ENCODE results near the gene HK3.
"Not testable (repeated sequence)": the region's sequence is repeated elsewhere in the genome, so short reads cannot be mapped to it uniquely, and the experiment has no call there.

HK3 gene

DNA sequence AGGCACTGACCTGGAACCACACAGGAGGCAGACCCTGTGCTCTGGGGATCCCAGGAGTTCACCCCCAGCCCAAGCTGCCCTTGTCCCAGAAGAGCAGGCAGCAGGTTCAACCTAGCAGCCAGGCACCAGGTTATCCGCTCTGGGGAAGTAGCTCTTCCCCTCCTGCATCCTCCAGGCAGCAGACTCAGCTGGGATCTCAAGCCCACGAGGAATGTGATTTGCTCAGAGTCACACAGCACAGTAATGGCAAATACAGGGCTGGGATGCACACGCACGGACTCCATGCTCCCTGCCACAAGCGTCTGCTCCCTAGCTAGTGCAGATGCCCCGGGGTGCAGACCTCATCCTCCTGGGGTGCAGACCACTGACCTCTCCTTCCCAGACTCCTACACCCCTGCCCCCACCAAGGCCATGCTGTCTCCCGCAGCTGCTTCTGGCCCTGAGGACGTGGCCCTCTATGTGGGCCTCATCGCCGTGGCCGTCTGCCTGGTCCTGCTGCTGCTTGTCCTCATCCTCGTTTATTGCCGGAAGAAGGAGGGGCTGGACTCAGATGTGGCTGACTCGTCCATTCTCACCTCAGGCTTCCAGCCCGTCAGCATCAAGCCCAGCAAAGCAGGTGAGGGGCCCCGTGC is 25.5 kb downstream of the HK3 start:
- Histone ChIP-seq H3K9me3 (ENCODE audit: insufficient read depth, low read depth, low read length) (no peaks in the 10 kb centered on the region), H3K9ac (ENCODE audit: low read depth, low read length, poor library complexity, severe bottlenecking) (no peak overlapping the region), H4K20me1 (ENCODE audit: insufficient read depth, low read length, poor library complexity, severe bottlenecking) (no peaks in the 10 kb centered on the region), H3K4me3 (ENCODE audit: low read length, poor library complexity, severe bottlenecking) (no peak overlapping the region), H3K36me3 (ENCODE audit: insufficient read depth, low read length) (no peaks in the 10 kb centered on the region), H3K9me2 (replicated peaks; ENCODE audit: low read depth, low read length) (no peaks in the 10 kb centered on the region), H3F3A (ENCODE audit: low read depth) (no peaks in the 10 kb centered on the region), H3K4me2 (ENCODE audit: low read depth, low read length, poor library complexity, severe bottlenecking) (no peak overlapping the region), H3K79me2 (ENCODE audit: insufficient read depth, low read length) (no peaks in the 10 kb centered on the region), H3K27me3 (ENCODE audit: insufficient read depth, low read length, poor library complexity, severe bottlenecking) (no peaks in the 10 kb centered on the region), H2AFZ (ENCODE audit: low read length) (no peak overlapping the region), H3K4me1 (ENCODE audit: insufficient read depth, low read length, poor library complexity, severe bottlenecking) (no peaks in the 10 kb centered on the region)
- no peak for TF ChIP-seq EZH2phosphoT487 (IDR thresholded peaks at IDR 0.05; ENCODE audit: borderline replicate concordance)
- TF ChIP-seq, protein P1, sequence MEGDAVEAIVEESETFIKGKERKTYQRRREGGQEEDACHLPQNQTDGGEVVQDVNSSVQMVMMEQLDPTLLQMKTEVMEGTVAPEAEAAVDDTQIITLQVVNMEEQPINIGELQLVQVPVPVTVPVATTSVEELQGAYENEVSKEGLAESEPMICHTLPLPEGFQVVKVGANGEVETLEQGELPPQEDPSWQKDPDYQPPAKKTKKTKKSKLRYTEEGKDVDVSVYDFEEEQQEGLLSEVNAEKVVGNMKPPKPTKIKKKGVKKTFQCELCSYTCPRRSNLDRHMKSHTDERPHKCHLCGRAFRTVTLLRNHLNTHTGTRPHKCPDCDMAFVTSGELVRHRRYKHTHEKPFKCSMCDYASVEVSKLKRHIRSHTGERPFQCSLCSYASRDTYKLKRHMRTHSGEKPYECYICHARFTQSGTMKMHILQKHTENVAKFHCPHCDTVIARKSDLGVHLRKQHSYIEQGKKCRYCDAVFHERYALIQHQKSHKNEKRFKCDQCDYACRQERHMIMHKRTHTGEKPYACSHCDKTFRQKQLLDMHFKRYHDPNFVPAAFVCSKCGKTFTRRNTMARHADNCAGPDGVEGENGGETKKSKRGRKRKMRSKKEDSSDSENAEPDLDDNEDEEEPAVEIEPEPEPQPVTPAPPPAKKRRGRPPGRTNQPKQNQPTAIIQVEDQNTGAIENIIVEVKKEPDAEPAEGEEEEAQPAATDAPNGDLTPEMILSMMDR (conservative IDR thresholded peaks at IDR 0.05; ENCODE audit: low read length): no peak

DNA sequence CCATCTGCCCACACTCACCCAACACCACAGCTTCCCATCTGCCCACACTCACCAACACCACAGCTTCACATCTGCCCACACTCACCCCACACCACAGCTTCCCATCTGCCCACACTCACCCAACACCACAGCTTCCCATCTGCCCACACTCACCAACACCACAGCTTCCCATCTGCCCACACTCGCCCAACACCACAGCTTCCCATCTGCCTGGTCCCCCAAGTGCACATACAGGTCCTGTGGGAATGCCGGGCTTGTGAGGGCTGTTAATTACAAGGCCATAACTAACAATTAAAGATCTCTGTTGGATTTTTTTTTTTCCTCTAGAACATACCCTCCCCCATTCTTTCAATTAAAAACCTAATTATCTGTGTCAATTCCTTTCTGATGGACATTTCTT is 26.1 kb downstream of the HK3 start:
- H3K27me3 ChIP-seq (ENCODE audit: insufficient read depth, low read length, poor library complexity, severe bottlenecking); H3K9me2 ChIP-seq (replicated peaks; ENCODE audit: low read depth, low read length); H3K9me3 ChIP-seq (ENCODE audit: insufficient read depth, low read depth, low read length); H3K79me2 ChIP-seq (ENCODE audit: insufficient read depth, low read length); H3K9ac ChIP-seq (ENCODE audit: low read depth, low read length, poor library complexity, severe bottlenecking); H3K4me2 ChIP-seq (ENCODE audit: low read depth, low read length, poor library complexity, severe bottlenecking); H3F3A ChIP-seq (ENCODE audit: low read depth); H3K4me1 ChIP-seq (ENCODE audit: insufficient read depth, low read length, poor library complexity, severe bottlenecking); H4K20me1 ChIP-seq (ENCODE audit: insufficient read depth, low read length, poor library complexity, severe bottlenecking); H2AFZ ChIP-seq (ENCODE audit: low read length); H3K36me3 ChIP-seq (ENCODE audit: insufficient read depth, low read length); H3K4me3 ChIP-seq (ENCODE audit: low read length, poor library complexity, severe bottlenecking): not testable (repeated sequence)

DNA sequence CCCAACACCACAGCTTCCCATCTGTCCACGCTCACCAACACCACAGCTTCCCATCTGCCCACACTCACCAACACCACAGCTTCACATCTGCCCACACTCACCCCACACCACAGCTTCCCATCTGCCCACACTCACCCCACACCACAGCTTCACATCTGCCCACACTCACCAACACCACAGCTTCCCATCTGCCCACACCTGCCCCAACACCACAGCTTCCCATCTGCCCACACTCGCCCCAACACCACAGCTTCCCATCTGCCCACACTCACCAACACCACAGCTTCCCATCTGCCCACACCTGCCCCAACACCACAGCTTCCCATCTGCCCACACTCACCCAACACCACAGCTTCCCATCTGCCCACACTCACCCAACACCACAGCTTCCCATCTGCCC is 26.6 kb downstream of the HK3 start:
- not testable (repeated sequence) for H3K79me2 ChIP-seq (ENCODE audit: insufficient read depth, low read length); H3K27me3 ChIP-seq (ENCODE audit: insufficient read depth, low read length, poor library complexity, severe bottlenecking); H3K9ac ChIP-seq (ENCODE audit: low read depth, low read length, poor library complexity, severe bottlenecking); H2AFZ ChIP-seq (ENCODE audit: low read length); H3K9me2 ChIP-seq (replicated peaks; ENCODE audit: low read depth, low read length); H3K4me1 ChIP-seq (ENCODE audit: insufficient read depth, low read length, poor library complexity, severe bottlenecking); H3K4me2 ChIP-seq (ENCODE audit: low read depth, low read length, poor library complexity, severe bottlenecking); H3K9me3 ChIP-seq (ENCODE audit: insufficient read depth, low read depth, low read length); H4K20me1 ChIP-seq (ENCODE audit: insufficient read depth, low read length, poor library complexity, severe bottlenecking); H3K36me3 ChIP-seq (ENCODE audit: insufficient read depth, low read length); H3K4me3 ChIP-seq (ENCODE audit: low read length, poor library complexity, severe bottlenecking); H3F3A ChIP-seq (ENCODE audit: low read depth)

DNA sequence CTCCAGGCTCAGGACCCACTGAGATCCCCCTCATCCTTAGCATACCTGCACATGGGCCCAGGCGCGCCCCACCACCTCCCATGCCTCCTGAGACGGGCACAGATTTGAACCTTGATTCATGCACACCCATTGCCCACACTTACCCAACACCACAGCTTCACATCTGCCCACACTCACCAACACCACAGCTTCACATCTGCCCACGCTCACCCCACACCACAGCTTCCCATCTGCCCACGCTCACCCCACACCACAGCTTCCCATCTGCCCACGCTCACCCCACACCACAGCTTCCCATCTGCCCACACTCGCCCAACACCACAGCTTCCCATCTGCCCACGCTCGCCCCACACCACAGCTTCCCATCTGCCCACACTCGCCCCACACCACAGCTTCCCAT is 28.5 kb downstream of the HK3 start:
- H3F3A ChIP-seq (ENCODE audit: low read depth); H3K27me3 ChIP-seq (ENCODE audit: insufficient read depth, low read length, poor library complexity, severe bottlenecking); H3K4me1 ChIP-seq (ENCODE audit: insufficient read depth, low read length, poor library complexity, severe bottlenecking); H2AFZ ChIP-seq (ENCODE audit: low read length); H3K79me2 ChIP-seq (ENCODE audit: insufficient read depth, low read length); H3K4me3 ChIP-seq (ENCODE audit: low read length, poor library complexity, severe bottlenecking); H3K9ac ChIP-seq (ENCODE audit: low read depth, low read length, poor library complexity, severe bottlenecking); H3K4me2 ChIP-seq (ENCODE audit: low read depth, low read length, poor library complexity, severe bottlenecking); H3K36me3 ChIP-seq (ENCODE audit: insufficient read depth, low read length); H4K20me1 ChIP-seq (ENCODE audit: insufficient read depth, low read length, poor library complexity, severe bottlenecking); H3K9me3 ChIP-seq (ENCODE audit: insufficient read depth, low read depth, low read length); H3K9me2 ChIP-seq (replicated peaks; ENCODE audit: low read depth, low read length): not testable (repeated sequence)
